Measurements from ENCODE around the gene TPM4. TPM values are rescaled to one million over a fixed set of nuclear protein-coding genes. Genes with fewer than 3 reads are reported as not detected.
A peak's percentile ranks its signal among the peaks of the same experiment; 100 is the strongest.
"Not testable (repeated sequence)": the region's sequence is repeated elsewhere in the genome, so short reads cannot be mapped to it uniquely, and the experiment has no call there.

The TPM4 gene
- total RNA-seq, 2 experiments from 2014 or later: 592 to 611 TPM

DNA sequence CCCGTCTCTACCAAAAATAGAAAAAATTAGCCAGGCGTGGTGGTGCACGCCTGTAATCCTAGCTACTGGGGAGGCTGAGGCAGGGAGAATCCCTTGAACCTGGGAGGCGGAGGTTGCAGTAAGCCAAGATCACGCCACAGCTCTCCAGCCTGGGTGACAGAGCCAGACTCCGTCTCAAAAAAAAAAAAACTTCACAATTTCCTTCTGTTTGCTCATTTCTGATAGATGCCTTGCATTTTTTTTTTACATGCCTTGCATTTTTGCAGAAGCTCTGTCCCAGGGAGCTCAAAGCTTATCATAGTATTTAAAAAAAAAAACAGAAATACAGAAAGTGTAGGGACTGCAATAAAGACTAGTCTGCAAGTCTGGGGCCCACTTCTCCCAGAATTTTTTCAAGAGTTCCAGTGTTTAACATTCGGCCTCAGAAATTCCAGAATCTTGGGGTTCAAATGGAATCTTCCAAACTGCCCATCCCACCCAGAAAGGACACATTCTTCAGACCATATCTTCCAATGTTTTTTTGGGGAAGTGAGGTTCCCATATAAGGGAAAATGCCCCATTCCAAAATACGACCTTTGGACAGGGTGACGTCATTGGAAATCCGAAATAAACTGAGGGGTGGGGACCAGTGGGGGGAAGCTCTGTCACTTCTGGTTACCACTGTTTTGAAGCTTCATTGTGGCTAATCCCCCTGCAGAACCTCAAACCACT is 18.2 kb downstream of the TPM4 start:
- ChIA-PET CTCF (interaction anchor here (1.0 to 1.6 kb wide), 6 partner anchors 9 to 53 kb away, joined by 3 to 12 read pairs (median 4); no protein-coding TSS in a partner anchor), POLR2A (interaction anchor here (1.2 to 19.4 kb wide), 5 partner anchors 8 to 49 kb away, joined by 3 to 322 read pairs (median 86); partner anchors contain the start of genes HSH2D, RAB8A and TPM4)
- Mint-ChIP-seq H3K9me3 (no peaks in the 10 kb centered on the region), H3K27me3 (no peaks in the 10 kb centered on the region), H3K36me3 (ENCODE audit: low read depth) (peaks cover 87% of the 10 kb centered on the region), H3K4me1 (peaks cover 46% of the 10 kb centered on the region), H3K4me3 (no peak overlapping the region), H3K27ac (peak overlapping the region; percentile 65)
- no peak for DNase-seq

DNA sequence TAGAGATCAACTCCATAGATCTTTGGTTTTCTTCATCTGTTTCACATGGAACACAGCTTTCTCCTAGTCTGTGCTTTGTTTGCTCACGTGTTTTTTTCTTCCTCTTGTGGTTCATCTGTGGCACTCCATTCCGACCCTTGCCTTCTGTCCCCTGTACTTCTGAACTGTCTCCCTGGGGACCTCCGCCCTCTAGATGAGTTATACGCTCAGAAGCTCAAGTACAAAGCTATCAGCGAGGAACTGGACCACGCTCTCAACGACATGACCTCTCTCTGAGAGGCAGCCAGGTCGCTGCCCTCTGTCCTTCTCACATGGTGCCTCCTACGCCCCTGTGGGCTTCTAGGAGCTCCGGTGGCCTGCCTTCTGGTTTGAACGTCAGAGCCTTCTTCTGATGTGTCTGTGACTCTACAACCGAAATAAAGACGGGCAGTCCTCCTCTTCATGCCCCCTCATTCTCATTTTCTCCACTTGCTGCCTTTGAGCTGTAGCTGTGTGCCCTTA is 18.8 kb downstream of the TPM4 start:
- Mint-ChIP-seq H3K36me3 (ENCODE audit: low read depth) (peaks cover 87% of the 10 kb centered on the region), H3K4me1 (peaks cover 41% of the 10 kb centered on the region), H3K27me3 (no peaks in the 10 kb centered on the region), H3K4me3 (no peak overlapping the region), H3K9me3 (no peaks in the 10 kb centered on the region), H3K27ac (peak overlapping the region; percentile 65)
- ChIA-PET CTCF (interaction anchor here (0.9 to 1.6 kb wide), 7 partner anchors 9 to 54 kb away, joined by 3 to 12 read pairs (median 4); no protein-coding TSS in a partner anchor), POLR2A (interaction anchor here (0.9 to 19.4 kb wide), 9 partner anchors 9 to 276 kb away, joined by 3 to 322 read pairs (median 4); partner anchors contain the start of genes HSH2D, RAB8A and TPM4)
- DNase-seq: no peak

DNA sequence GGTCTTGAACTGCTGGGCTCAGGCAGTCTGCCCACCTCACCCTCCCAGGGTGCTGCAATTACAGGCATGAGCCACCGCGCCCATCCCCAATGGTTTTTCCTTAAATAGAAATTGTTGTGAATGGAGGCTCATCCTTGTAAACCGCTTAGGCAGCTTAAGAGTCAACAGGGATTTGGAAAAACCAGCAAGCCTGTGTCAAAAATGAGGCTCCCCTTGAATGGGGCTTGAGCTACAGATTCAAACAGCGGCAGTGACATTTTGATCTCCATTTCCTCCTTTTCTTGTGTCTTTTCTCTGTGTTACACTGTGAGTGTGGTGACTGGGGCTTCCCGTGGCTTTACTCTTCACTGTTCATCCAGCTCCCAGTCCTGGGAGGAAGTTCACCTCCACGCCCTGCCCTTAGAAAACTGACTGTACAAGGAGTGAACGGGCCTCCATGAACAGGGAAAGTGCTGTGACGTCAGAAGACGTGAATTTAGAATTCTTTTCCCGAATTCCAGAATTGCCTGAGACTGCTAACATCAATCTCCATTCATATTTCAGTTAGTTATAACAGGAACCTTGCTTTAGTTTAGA is 20.1 kb downstream of the TPM4 start:
- Mint-ChIP-seq H3K27ac (peak overlapping the region; percentile 65), H3K9me3 (no peaks in the 10 kb centered on the region), H3K27me3 (no peaks in the 10 kb centered on the region), H3K4me3 (no peak overlapping the region), H3K36me3 (ENCODE audit: low read depth) (peaks cover 92% of the 10 kb centered on the region), H3K4me1 (peaks cover 37% of the 10 kb centered on the region)
- no peak for DNase-seq
- POLR2A ChIA-PET: interaction anchor here (0.6 to 19.4 kb wide), 5 partner anchors 10 to 275 kb away, joined by 3 to 322 read pairs (median 86); partner anchors contain the start of genes RAB8A and TPM4
- CTCF ChIA-PET: interaction anchor here (0.6 to 1.0 kb wide), 4 partner anchors 8 to 1752 kb away, joined by 3 to 6 read pairs (median 3); no protein-coding TSS in a partner anchor

GRCh38 chr19:16098416-16098768 is 22.1 kb downstream of the TPM4 start:
- ChIA-PET CTCF (interaction anchor here (1.1 to 2.5 kb wide), 3 partner anchors 10 to 15 kb away, joined by 4 to 18 read pairs (median 6); partner anchors contain the start of gene RAB8A), POLR2A (interaction anchor here (1.2 to 8.2 kb wide), 4 partner anchors 10 to 54 kb away, joined by 3 to 105 read pairs (median 46); partner anchors contain the start of gene RAB8A)
- H3K27me3 Mint-ChIP-seq: no peaks in the 10 kb centered on the region
- DNase-seq: no peak
- H3K4me3 Mint-ChIP-seq: no peak overlapping the region
- no peak overlapping the region for H3K27ac Mint-ChIP-seq
- no peaks in the 10 kb centered on the region for H3K9me3 Mint-ChIP-seq
- peaks cover 92% of the 10 kb centered on the region for H3K36me3 Mint-ChIP-seq (ENCODE audit: low read depth)
- H3K4me1 Mint-ChIP-seq: peaks cover 26% of the 10 kb centered on the region

GRCh38 chr19:16098821-16099220 is 22.5 kb downstream of the TPM4 start:
- peaks cover 23% of the 10 kb centered on the region for H3K4me1 Mint-ChIP-seq

DNA sequence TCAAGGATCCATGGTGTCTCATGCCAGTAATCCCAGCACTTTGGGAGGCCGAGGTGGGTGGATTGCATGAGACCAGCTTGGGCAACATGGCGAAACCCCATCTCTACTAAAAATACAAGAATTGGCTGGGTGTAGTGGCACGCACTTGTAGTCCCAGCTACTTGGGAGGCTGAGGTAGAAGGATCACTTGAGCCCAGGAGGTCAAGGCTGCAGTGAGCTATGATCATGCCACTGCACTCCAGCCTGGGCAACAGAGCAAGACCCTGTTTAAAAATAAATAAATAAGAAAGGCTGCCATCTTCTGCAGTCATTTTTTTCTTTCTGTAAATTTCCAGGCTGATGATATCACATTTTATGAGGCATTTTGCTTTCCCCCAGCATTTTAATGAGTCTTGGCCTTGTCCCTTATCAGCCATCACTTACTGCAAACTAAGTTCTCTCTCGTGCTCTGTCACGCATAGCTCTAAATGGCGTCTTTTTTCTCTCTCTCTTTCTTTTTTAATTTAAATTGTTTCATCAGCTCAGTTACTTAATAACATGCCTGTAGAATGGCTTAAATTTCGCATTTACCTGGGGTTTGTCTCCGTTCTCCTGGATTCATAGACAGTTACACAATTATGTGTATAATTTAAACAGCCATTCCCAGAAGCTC is 23.1 kb downstream of the TPM4 start:
- CTCF ChIA-PET: interaction anchor here (0.6 to 2.6 kb wide), 6 partner anchors 11 to 573 kb away, joined by 3 to 18 read pairs (median 4); partner anchors contain the start of gene RAB8A
- not testable (repeated sequence) for DNase-seq, H3K27me3 Mint-ChIP-seq, H3K4me3 Mint-ChIP-seq, H3K27ac Mint-ChIP-seq, H3K9me3 Mint-ChIP-seq
- Mint-ChIP-seq H3K4me1 (peaks cover 22% of the 10 kb centered on the region), H3K36me3 (ENCODE audit: low read depth) (peaks cover 86% of the 10 kb centered on the region)
- POLR2A ChIA-PET: interaction anchor here (1.0 to 8.2 kb wide), 5 partner anchors 8 to 29 kb away, joined by 3 to 105 read pairs (median 8); partner anchors contain the start of gene RAB8A

More at GRCh38 chr19:16098821-16099220, 22.5 kb downstream of the TPM4 start:
- no peaks in the 10 kb centered on the region for H3K9me3 Mint-ChIP-seq
- H3K27me3 Mint-ChIP-seq: no peaks in the 10 kb centered on the region
- ChIA-PET CTCF (interaction anchor here (1.1 to 2.6 kb wide), 3 partner anchors 12 to 15 kb away, joined by 4 to 18 read pairs (median 7); partner anchors contain the start of gene RAB8A), POLR2A (interaction anchor here (2.4 to 8.2 kb wide), 3 partner anchors 10 to 28 kb away, joined by 7 to 105 read pairs (median 86); partner anchors contain the start of gene RAB8A)
- no peak overlapping the region for H3K27ac Mint-ChIP-seq
- no peak overlapping the region for H3K4me3 Mint-ChIP-seq
- DNase-seq: no peak
- peaks cover 91% of the 10 kb centered on the region for H3K36me3 Mint-ChIP-seq (ENCODE audit: low read depth)

GRCh38 chr19:16100524-16100923 is 24.2 kb downstream of the TPM4 start:
- DNase-seq: no peak
- POLR2A ChIA-PET: interaction anchor here (1.2 to 8.2 kb wide), 4 partner anchors 8 to 30 kb away, joined by 3 to 86 read pairs (median 6); partner anchors contain the start of gene RAB8A
- peaks cover 15% of the 10 kb centered on the region for H3K4me1 Mint-ChIP-seq
- H3K36me3 Mint-ChIP-seq (ENCODE audit: low read depth): peaks cover 80% of the 10 kb centered on the region
- CTCF ChIA-PET: interaction anchor here (1.6 to 2.6 kb wide), 3 partner anchors 10 to 38 kb away, joined by 3 to 18 read pairs (median 7); partner anchors contain the start of gene RAB8A
- no peaks in the 10 kb centered on the region for H3K9me3 Mint-ChIP-seq
- no peak overlapping the region for H3K4me3 Mint-ChIP-seq
- H3K27me3 Mint-ChIP-seq: no peaks in the 10 kb centered on the region
- no peak overlapping the region for H3K27ac Mint-ChIP-seq

- Mint-ChIP-seq H3K27ac (peak overlapping the region; percentile 35), H3K4me1 (peaks cover 7% of the 10 kb centered on the region), H3K27me3 (no peaks in the 10 kb centered on the region), H3K9me3 (no peaks in the 10 kb centered on the region), H3K36me3 (ENCODE audit: low read depth) (peaks cover 44% of the 10 kb centered on the region), H3K4me3 (no peak overlapping the region)
- CTCF ChIA-PET: interaction anchor here (0.7 to 1.5 kb wide), 2 partner anchors 9 to 10 kb away, joined by 3 read pairs; no protein-coding TSS in a partner anchor
- no peak for DNase-seq
- POLR2A ChIA-PET: interaction anchor here (1.2 to 10.6 kb wide), 6 partner anchors 7 to 29 kb away, joined by 3 to 86 read pairs (median 6); partner anchors contain the start of gene TPM4
Observed at GRCh38 chr19:16104722-16105121, 28.4 kb downstream of the TPM4 start.

DNA sequence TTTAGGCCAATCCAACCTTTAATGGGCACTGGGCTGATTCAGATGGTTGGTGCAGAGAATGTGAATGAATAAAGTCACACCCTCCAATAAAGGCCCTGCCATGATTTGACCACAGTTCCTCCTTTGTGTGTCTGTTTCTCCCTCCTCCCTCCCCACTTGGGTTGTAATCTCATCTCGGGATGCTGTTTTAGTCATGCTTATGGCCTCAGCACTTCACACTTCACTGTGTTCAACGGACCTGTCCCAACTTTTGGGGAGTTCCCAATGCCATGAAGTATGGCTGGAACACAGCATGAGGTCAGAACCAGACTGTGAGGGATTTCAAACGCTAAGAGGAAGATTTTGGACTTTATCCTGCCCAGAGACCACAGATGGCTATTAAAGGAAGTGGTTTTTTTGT is 29.8 kb downstream of the TPM4 start:
- Mint-ChIP-seq H3K4me1 (peaks cover 10% of the 10 kb centered on the region), H3K27me3 (no peaks in the 10 kb centered on the region), H3K27ac (peak overlapping the region; percentile 47), H3K36me3 (ENCODE audit: low read depth) (peaks cover 30% of the 10 kb centered on the region), H3K4me3 (no peak overlapping the region), H3K9me3 (no peaks in the 10 kb centered on the region)
- DNase-seq: no peak
- CTCF ChIA-PET: interaction anchor here (1.3 kb wide), 1 partner anchor 36 kb away, joined by 3 read pairs; no protein-coding TSS in a partner anchor
- POLR2A ChIA-PET: interaction anchor here (0.9 to 10.6 kb wide), 3 partner anchors 8 to 28 kb away, joined by 4 to 86 read pairs (median 73); partner anchors contain the start of gene TPM4

DNA sequence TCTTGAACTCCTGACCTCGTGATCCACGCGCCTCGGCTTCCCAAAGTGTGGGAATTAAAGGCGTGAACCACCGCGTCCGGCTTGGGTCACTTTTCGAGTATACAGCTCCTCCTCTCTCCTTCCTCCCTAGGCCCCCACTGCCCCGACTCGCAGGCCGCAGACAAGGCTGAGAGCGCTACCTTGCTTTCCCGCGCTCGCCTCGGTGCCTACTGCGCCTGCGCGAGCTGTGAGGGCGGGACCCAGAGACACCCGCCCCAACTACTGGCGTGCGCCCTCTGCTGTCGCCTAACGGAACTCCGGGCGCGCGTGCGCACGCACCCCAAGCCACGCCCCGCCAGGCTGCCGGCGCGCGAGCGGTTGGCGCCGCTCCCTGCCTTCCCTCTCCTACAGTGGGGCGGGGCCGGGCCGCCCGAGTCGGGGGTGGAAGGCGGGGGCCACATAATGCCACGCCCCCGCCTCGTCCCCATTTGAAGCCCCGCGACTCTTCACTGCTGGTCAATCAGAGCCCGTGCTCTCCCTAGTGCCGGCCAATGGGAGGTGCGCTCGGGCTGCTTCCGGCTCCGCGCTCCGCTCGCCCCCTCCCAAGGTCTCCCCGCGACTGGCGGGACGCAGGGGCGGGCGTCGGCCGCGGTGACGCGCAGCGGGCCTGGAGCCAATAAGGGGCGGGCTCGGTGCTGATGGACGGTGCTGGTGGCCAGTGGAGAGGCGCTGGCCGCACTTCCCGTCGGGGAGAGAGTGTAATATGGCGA is 35.0 kb downstream of the TPM4 start, which contains the start of gene RAB8A:
RAB8A (plus strand) TSS at position 730 of the 749 bp plus-strand sequence; CDS start at position 743, 13 bp downstream.
- Mint-ChIP-seq H3K27ac (peak within 1 kb of the TSS; percentile 96), H3K36me3 (ENCODE audit: low read depth) (peaks cover 32% of the 10 kb centered on the region), H3K9me3 (no peaks in the 10 kb centered on the region), H3K27me3 (no peaks in the 10 kb centered on the region), H3K4me1 (peaks cover 42% of the 10 kb centered on the region), H3K4me3 (peak within 1 kb of the TSS; percentile 99)
- ChIA-PET CTCF (interaction anchor here (0.7 to 3.1 kb wide), 26 partner anchors 8 to 274 kb away, joined by 3 to 18 read pairs (median 6); partner anchors contain the start of genes FAM32A, HSH2D and TPM4), POLR2A (interaction anchor here (1.0 to 10.6 kb wide), 20 partner anchors 9 to 733 kb away, joined by 3 to 86 read pairs (median 5); partner anchors contain the start of genes FAM32A, HSH2D, KLF2 and TPM4)
- DNase-seq: peak; percentile 98

Measured in activated CD4-positive, alpha-beta memory T cell treated with anti-CD3 and anti-CD28 coated beads, Interleukin-2, amount 10 ng/mL, durations not matched to agents 7 days and 5 days (primary cell).